WTC11 (cell line): Measurements from ENCODE around the gene NDUFS2.

Experiments used
- CREM ChIP-seq: sonication (generic); formaldehyde crosslinking; IDR thresholded peaks from 2 replicates; pipeline ENCODE4 v1.8.1; 2022; ENCODE audit warnings: mild to moderate bottlenecking, missing genetic modification reagents, moderate library complexity
- CTCF ChIP-seq: fragments of 200-600 bp; IDR thresholded peaks from 2 replicates; pipeline ENCODE4 v1.8.0; 2022; ENCODE audit warnings: antibody characterized with exemption
- HMGXB4 ChIP-seq: sonication (generic); formaldehyde crosslinking; IDR thresholded peaks from 2 replicates; pipeline ENCODE4 v1.8.1; 2023; ENCODE audit warnings: mild to moderate bottlenecking, moderate library complexity, missing genetic modification reagents
- ZBTB43 ChIP-seq: sonication (generic); formaldehyde crosslinking; IDR thresholded peaks from 2 replicates; pipeline ENCODE4 v1.8.1; 2023; ENCODE audit warnings: mild to moderate bottlenecking, missing genetic modification reagents

- no peak for TF ChIP-seq CTCF
- no peak for TF ChIP-seq ZBTB43 (CRISPR knock-in tag)
- no peak for TF ChIP-seq HMGXB4 (CRISPR knock-in tag)
- no peak for TF ChIP-seq CREM (CRISPR knock-in tag)
Measured at GRCh38 chr1:161193561-161194235, 8.5 kb upstream of the NDUFS2 start.
